Activated naive CD4-positive, alpha-beta T cell treated with anti-CD3 and anti-CD28 coated beads for 36 hours (primary cell): Measurements from ENCODE around the gene ATP2B2. TPM values are rescaled to one million over a fixed set of nuclear protein-coding genes. Genes with fewer than 3 reads are reported as not detected.
A peak's percentile ranks its signal among the peaks of the same experiment; 100 is the strongest.

Experiments
- CTCF ChIA-PET: fragments of 350-600 bp; sonication (Branson Sonifier 250); formaldehyde crosslinking; loops from one replicate; lab custom pipeline; 2021; ENCODE audit warnings: antibody characterized with exemption; lab: Charles Lee
- DNase-seq: peaks from one replicate; pipeline ENCODE4 v3.0.0-alpha.2; 2020
- H3K27ac Mint-ChIP-seq: one replicate; pipeline ENCODE4 v1.8.0; 2021; ENCODE audit warnings: mild to moderate bottlenecking, mixed read lengths
- H3K27me3 Mint-ChIP-seq: one replicate; pipeline ENCODE4 v1.8.0; 2021; ENCODE audit warnings: low read depth, mixed read lengths
- H3K36me3 Mint-ChIP-seq: one replicate; pipeline ENCODE4 v1.8.0; 2021; ENCODE audit warnings: low read depth, mixed read lengths
- H3K4me1 Mint-ChIP-seq: one replicate; pipeline ENCODE4 v1.8.0; 2021; ENCODE audit warnings: low read depth, mixed read lengths
- H3K4me3 Mint-ChIP-seq: one replicate; pipeline ENCODE4 v1.8.0; 2021; ENCODE audit warnings: mild to moderate bottlenecking, moderate library complexity, mixed read lengths
- H3K9me3 Mint-ChIP-seq: one replicate; pipeline ENCODE4 v1.8.0; 2021; ENCODE audit warnings: mixed read lengths
- intact Hi-C: fragments of 100-400 bp; cut with micrococcal nuclease; formaldehyde crosslinking; loops from one replicate; pipeline ENCODE4 v1.15.1; 2023
- total RNA-seq, 2 experiments: library from RNA; stranded (reverse); gene quantifications; one replicate each; pipeline ENCODE4 v1.2.3, GENCODE V29; 2021

The ATP2B2 gene
- total RNA-seq, 2 experiments from 2014 or later, result not detected

DNA sequence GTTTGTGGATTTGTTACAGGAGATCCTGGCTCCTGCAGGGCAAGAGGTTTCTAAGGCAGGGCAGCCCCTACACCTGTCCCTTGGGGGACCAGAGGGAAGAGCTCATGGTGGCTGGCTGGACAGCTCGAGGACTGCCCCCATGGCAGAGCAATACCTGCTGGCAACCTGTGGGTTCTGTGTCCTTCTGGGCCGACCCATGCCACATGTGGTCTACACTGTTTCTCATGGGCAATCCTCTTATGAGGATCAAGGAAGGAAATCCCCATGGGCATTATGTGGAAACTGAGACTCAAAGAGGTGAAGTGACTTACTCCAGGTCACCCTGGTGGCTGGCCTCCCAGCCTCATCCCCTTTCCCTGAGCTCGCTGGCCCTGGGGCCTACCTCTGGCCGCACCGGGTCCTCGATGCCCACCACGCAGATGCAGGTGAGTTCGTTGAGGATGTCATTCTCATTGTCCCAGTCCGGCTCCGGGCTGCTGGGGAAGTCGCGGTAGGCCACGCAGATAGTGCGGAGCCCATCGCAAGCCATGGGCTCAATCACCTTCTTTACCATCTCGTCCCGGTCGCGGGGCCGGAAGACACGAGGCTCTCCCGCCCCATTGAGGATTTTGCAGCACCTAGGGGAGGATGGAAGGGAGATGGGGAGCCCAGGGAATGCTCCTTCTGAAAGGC is 146.9 kb downstream of the ATP2B2 start:
- no peak for DNase-seq
- no peaks in the 10 kb centered on the region for H3K36me3 Mint-ChIP-seq
- peaks cover 12% of the 10 kb centered on the region for H3K27me3 Mint-ChIP-seq
- H3K4me3 Mint-ChIP-seq, result no peak overlapping the region
- no peak overlapping the region for H3K27ac Mint-ChIP-seq
- peaks cover 1% of the 10 kb centered on the region for H3K9me3 Mint-ChIP-seq
- H3K4me1 Mint-ChIP-seq, result peaks cover 6% of the 10 kb centered on the region
- CTCF ChIA-PET, result interaction anchor here (1.2 kb wide), 1 partner anchor 14 kb away, joined by 5 read pairs; no protein-coding TSS in a partner anchor
- intact Hi-C loops, result no loop called here

GRCh38 chr3:10357592-10358308 is 147.6 kb downstream of the ATP2B2 start:
- CTCF ChIA-PET, result interaction anchor here (1.2 kb wide), 1 partner anchor 14 kb away, joined by 5 read pairs; no protein-coding TSS in a partner anchor
- peaks cover 3% of the 10 kb centered on the region for H3K4me1 Mint-ChIP-seq
- H3K4me3 Mint-ChIP-seq, result no peak overlapping the region
- no peaks in the 10 kb centered on the region for H3K36me3 Mint-ChIP-seq
- peak; percentile 21 for DNase-seq
- no peaks in the 10 kb centered on the region for H3K9me3 Mint-ChIP-seq
- intact Hi-C loops, result no loop called here
- no peak overlapping the region for H3K27ac Mint-ChIP-seq
- H3K27me3 Mint-ChIP-seq, result peaks cover 12% of the 10 kb centered on the region

- intact Hi-C loops, result no loop called here
- H3K9me3 Mint-ChIP-seq, result no peaks in the 10 kb centered on the region
- CTCF ChIA-PET, result interaction anchor here (0.6 kb wide), 1 partner anchor 120 kb away, joined by 3 read pairs; no protein-coding TSS in a partner anchor
- peaks cover 12% of the 10 kb centered on the region for H3K27me3 Mint-ChIP-seq
- DNase-seq, result no peak
- peaks cover 3% of the 10 kb centered on the region for H3K4me1 Mint-ChIP-seq
- H3K36me3 Mint-ChIP-seq, result no peaks in the 10 kb centered on the region
- H3K4me3 Mint-ChIP-seq, result no peak overlapping the region
- no peak overlapping the region for H3K27ac Mint-ChIP-seq
Observed at GRCh38 chr3:10357095-10357494, 148.3 kb downstream of the ATP2B2 start.

- CTCF ChIA-PET, result interaction anchor here (0.6 to 0.7 kb wide), 2 partner anchors 119 to 419 kb away, joined by 3 read pairs; no protein-coding TSS in a partner anchor
- intact Hi-C loops, result no loop called here
- Mint-ChIP-seq H3K4me3 (no peak overlapping the region), H3K4me1 (peaks cover 3% of the 10 kb centered on the region), H3K27ac (no peak overlapping the region), H3K9me3 (no peaks in the 10 kb centered on the region), H3K27me3 (peaks cover 7% of the 10 kb centered on the region), H3K36me3 (no peaks in the 10 kb centered on the region)
- DNase-seq, result no peak
Observed at GRCh38 chr3:10356461-10356981, 148.9 kb downstream of the ATP2B2 start.

GRCh38 chr3:10354361-10355015 is 150.9 kb downstream of the ATP2B2 start:
- Mint-ChIP-seq H3K4me3 (no peak overlapping the region), H3K27ac (no peak overlapping the region), H3K36me3 (no peaks in the 10 kb centered on the region), H3K4me1 (peaks cover 3% of the 10 kb centered on the region), H3K27me3 (no peaks in the 10 kb centered on the region), H3K9me3 (no peaks in the 10 kb centered on the region)
- intact Hi-C loops, result no loop called here
- CTCF ChIA-PET, result no interaction called here
- no peak for DNase-seq

GRCh38 chr3:10353661-10354360 is 151.6 kb downstream of the ATP2B2 start:
- DNase-seq, result no peak
- no peaks in the 10 kb centered on the region for H3K36me3 Mint-ChIP-seq
- H3K27ac Mint-ChIP-seq, result no peak overlapping the region
- H3K4me1 Mint-ChIP-seq, result peaks cover 3% of the 10 kb centered on the region
- CTCF ChIA-PET, result interaction anchor here (1.0 kb wide), 1 partner anchor 8 kb away, joined by 3 read pairs; no protein-coding TSS in a partner anchor
- H3K9me3 Mint-ChIP-seq, result no peaks in the 10 kb centered on the region
- no peaks in the 10 kb centered on the region for H3K27me3 Mint-ChIP-seq
- intact Hi-C loops, result no loop called here
- no peak overlapping the region for H3K4me3 Mint-ChIP-seq

DNA sequence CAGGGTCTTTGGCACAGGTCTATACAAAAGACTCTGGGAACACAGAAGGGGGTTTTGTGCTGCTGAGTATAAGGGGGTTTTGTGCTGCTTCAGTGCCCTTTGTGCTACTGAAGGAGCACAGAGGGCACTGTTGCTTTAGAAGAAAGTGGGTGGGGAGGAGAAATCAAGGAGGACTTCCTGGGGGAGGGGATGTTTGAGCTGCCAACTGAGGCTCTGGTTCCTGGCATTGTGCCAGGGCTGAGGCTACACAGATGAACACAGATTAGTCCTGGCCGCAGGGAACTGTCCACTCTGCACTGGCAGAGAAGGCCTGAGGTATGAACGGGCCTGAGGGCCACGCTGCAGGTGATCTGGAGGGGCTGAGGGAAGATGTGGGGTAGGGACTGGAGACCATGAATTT is 152.2 kb downstream of the ATP2B2 start:
- H3K4me3 Mint-ChIP-seq, result no peak overlapping the region
- CTCF ChIA-PET, result interaction anchor here (1.0 kb wide), 2 partner anchors 9 to 14 kb away, joined by 3 read pairs; no protein-coding TSS in a partner anchor

GRCh38 chr3:10352146-10352911 is 153.1 kb downstream of the ATP2B2 start:
- H3K27me3 Mint-ChIP-seq, result no peaks in the 10 kb centered on the region
- no peak overlapping the region for H3K4me3 Mint-ChIP-seq
- CTCF ChIA-PET, result interaction anchor here (0.6 to 1.0 kb wide), 4 partner anchors 10 to 57 kb away, joined by 3 read pairs; no protein-coding TSS in a partner anchor
- intact Hi-C loops, result no loop called here
- no peaks in the 10 kb centered on the region for H3K36me3 Mint-ChIP-seq
- no peak for DNase-seq
- peaks cover 3% of the 10 kb centered on the region for H3K4me1 Mint-ChIP-seq
- no peak overlapping the region for H3K27ac Mint-ChIP-seq
- H3K9me3 Mint-ChIP-seq, result no peaks in the 10 kb centered on the region

More for the DNA sequence above, 152.2 kb downstream of the ATP2B2 start:
- DNase-seq, result no peak
- peaks cover 3% of the 10 kb centered on the region for H3K4me1 Mint-ChIP-seq
- intact Hi-C loops, result no loop called here
- H3K36me3 Mint-ChIP-seq, result no peaks in the 10 kb centered on the region
- no peak overlapping the region for H3K27ac Mint-ChIP-seq
- H3K27me3 Mint-ChIP-seq, result no peaks in the 10 kb centered on the region
- no peaks in the 10 kb centered on the region for H3K9me3 Mint-ChIP-seq

DNA sequence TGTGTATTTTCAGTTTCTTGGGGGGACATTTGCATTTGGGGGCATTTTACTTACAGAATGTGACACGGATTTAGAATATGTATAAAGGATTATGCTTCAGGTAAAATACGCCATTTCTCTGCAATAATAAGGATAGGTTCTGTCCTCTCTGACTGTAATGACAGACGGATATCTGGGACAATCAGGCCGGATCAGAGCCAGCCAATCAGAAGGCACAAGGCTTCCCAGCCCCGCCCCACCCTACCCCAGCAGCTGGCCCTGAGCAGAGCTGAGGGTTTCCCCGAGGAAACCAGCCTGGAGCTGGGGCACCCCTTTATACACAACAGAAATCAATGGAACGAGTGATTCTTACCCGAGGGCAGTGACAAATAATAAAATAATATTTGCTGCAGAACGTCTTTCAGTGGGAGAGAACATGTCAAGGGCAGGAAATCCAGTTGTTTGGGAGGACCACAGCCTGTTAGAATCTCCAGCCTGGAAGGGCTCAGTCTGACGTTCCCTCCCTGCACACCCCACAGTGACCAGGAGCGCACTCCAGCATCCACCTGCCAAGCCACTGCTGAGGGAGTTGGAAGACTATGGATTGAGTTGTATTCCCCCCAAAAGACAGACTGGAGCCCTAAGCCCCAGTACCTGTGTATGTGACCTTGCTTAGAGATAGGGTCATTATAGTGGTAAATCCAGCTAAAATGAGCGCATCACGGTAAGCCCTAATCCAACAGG is 154.2 kb downstream of the ATP2B2 start:
- Mint-ChIP-seq H3K27me3 (no peaks in the 10 kb centered on the region), H3K4me1 (peaks cover 3% of the 10 kb centered on the region), H3K4me3 (no peak overlapping the region), H3K27ac (no peak overlapping the region), H3K9me3 (no peaks in the 10 kb centered on the region), H3K36me3 (no peaks in the 10 kb centered on the region)
- DNase-seq, result no peak
- CTCF ChIA-PET, result interaction anchor here (0.6 to 0.7 kb wide), 2 partner anchors 16 to 58 kb away, joined by 3 read pairs; no protein-coding TSS in a partner anchor
- intact Hi-C loops, result no loop called here

DNA sequence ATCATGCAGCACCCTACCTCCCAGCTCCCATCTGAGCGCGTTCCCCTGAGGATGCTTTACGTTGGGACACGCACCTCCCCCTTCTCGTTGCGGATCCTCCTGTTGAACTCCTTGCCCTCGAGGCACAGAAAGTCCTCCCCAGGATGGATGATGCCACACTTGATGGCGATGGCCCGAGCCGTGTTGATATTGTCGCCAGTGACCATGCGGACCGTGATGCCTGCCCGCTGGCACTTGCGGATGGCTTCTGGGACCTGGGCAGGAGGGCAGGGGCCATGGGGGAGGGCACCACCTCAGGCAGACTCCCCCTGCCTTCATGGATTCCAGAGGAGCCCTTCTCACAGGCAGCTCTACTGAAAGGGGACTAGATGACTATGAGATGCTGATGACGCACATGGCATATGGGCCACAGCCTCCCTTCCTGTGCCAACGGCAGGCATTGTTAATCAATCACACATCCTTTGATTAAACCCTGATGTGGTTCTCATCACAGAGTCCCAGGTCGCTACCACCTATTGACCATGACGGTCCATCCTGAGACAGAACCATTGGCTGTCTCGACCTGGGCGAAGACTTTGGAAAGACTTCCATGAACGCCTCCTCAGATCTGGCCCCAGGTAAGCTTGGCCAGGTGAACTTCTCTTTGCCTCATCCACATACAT is 154.9 kb downstream of the ATP2B2 start:
- Mint-ChIP-seq H3K4me3 (no peak overlapping the region), H3K9me3 (no peaks in the 10 kb centered on the region), H3K27me3 (no peaks in the 10 kb centered on the region), H3K4me1 (peaks cover 3% of the 10 kb centered on the region), H3K36me3 (no peaks in the 10 kb centered on the region), H3K27ac (no peak overlapping the region)
- intact Hi-C loops, result no loop called here
- CTCF ChIA-PET, result no interaction called here
- no peak for DNase-seq
